Measurements from ENCODE around the gene CCL19.

- TF ChIP-seq, protein P1, sequence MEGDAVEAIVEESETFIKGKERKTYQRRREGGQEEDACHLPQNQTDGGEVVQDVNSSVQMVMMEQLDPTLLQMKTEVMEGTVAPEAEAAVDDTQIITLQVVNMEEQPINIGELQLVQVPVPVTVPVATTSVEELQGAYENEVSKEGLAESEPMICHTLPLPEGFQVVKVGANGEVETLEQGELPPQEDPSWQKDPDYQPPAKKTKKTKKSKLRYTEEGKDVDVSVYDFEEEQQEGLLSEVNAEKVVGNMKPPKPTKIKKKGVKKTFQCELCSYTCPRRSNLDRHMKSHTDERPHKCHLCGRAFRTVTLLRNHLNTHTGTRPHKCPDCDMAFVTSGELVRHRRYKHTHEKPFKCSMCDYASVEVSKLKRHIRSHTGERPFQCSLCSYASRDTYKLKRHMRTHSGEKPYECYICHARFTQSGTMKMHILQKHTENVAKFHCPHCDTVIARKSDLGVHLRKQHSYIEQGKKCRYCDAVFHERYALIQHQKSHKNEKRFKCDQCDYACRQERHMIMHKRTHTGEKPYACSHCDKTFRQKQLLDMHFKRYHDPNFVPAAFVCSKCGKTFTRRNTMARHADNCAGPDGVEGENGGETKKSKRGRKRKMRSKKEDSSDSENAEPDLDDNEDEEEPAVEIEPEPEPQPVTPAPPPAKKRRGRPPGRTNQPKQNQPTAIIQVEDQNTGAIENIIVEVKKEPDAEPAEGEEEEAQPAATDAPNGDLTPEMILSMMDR (IDR thresholded peaks at IDR 0.05): no peak
- TF ChIP-seq POLR2AphosphoS5 (IDR thresholded peaks at IDR 0.05; ENCODE audit: low read depth, low read length): no peak
Observed at GRCh38 chr9:34654323-34655051, 36.6 kb downstream of the CCL19 start.

All from Panc1 (cell line).